DND-41 (cell line): ENCODE measurements around the gene SMARCD3.

Experiments used
- EZH2 ChIP-seq: IDR thresholded peaks from 3 replicates; pipeline ENCODE4 v1.6.1; 2012; ENCODE audit warnings: borderline replicate concordance, low read depth, mild to moderate bottlenecking, moderate library complexity, low read length, inconsistent platforms; ENCODE audit not compliant: severe bottlenecking
- TF ChIP-seq, protein P1 (sequence below): IDR thresholded peaks from 2 replicates; pipeline ENCODE4 v1.5.1; 2012; ENCODE audit warnings: borderline replicate concordance, low read length, moderate library complexity, mild to moderate bottlenecking; ENCODE audit not compliant: poor library complexity, severe bottlenecking; ENCODE audit errors: extremely low read depth

DNA sequence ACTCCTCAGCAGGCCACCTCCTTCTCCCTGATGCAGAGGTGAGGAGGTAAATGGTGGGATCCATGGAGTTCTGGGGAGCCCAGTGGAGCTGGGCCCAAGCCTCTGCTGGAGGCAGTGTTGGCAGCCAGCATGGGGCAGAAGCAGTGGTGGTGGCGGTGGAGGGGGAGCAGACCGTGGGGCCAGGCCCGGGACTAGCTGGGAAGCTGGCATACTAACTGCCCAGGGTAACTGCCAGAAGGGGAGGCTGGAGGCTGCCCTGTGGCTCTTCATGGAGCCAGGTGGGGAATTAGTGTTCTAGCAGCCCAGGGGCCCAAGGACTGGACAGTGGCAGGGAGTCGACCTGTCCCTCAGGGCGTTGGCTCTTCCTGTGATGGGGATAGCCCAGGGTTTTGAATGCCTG, 16.1 kb upstream of the SMARCD3 start:
- TF ChIP-seq, protein P1, sequence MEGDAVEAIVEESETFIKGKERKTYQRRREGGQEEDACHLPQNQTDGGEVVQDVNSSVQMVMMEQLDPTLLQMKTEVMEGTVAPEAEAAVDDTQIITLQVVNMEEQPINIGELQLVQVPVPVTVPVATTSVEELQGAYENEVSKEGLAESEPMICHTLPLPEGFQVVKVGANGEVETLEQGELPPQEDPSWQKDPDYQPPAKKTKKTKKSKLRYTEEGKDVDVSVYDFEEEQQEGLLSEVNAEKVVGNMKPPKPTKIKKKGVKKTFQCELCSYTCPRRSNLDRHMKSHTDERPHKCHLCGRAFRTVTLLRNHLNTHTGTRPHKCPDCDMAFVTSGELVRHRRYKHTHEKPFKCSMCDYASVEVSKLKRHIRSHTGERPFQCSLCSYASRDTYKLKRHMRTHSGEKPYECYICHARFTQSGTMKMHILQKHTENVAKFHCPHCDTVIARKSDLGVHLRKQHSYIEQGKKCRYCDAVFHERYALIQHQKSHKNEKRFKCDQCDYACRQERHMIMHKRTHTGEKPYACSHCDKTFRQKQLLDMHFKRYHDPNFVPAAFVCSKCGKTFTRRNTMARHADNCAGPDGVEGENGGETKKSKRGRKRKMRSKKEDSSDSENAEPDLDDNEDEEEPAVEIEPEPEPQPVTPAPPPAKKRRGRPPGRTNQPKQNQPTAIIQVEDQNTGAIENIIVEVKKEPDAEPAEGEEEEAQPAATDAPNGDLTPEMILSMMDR: no peak
- TF ChIP-seq EZH2: no peak
